D721Med (cell line): Measurements from ENCODE around the gene MRPL2.

Experiments used
- DNase-seq: peaks from one replicate; pipeline ENCODE4 v3.0.0; 2011; ENCODE audit warnings: low spot score; ENCODE audit not compliant: insufficient read length
- FAIRE-seq: peaks from 2 replicates; lab custom pipeline; 2011; peaks lifted over from hg19 to GRCh38; lab: Jason Lieb, UNC
- CTCF ChIP-seq: IDR thresholded peaks from 2 replicates; pipeline ENCODE4 v1.5.1; 2012; ENCODE audit warnings: mild to moderate bottlenecking, control low read depth; ENCODE audit not compliant: insufficient read depth; ENCODE audit errors: missing control alignments

Gene MRPL2

GRCh38 chr6:43058531-43058930, 703 bp downstream of the MRPL2 start:
- FAIRE-seq (no peak), DNase-seq (no peak)
- TF ChIP-seq CTCF, result no peak

GRCh38 chr6:43055966-43056365, 3.3 kb downstream of the MRPL2 start:
- FAIRE-seq (no peak), DNase-seq (no peak)
- TF ChIP-seq CTCF, result no peak

DNA sequence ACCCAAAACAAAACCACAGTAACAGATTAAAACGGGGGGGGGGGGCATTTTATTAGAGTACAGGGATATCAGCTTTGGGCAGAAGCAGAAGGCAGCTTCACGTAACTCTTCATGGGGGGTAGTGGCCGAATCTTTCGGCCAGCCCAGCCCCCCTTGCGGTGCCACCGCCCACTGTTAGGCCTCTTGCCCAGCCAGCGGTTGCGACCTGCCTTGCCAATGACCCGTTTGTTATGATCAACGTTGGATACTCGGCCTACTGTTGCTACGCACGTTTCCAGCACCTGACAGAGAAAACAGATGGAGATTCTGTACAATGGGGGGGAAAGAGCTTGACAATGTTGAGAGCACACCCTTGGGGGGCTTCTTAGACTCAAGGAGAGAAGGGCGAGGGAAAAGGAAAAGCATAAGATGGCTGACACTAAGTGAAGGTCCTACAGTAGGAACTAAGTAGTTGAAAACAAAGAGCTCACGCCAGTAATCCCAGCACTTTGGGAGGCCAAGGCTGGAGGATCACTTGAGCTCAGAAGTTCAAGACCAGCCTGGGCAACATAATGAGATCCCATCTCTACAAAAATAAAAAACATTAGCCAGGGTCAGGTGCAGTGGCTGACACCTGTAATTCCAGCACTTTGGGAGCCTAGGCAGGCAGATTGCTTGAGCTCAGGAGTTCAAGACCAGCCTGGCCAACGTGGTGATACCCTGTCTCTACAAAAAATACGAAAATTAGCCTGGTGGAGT, 4.9 kb downstream of the MRPL2 start:
- DNase-seq, result no peak
- no peak for TF ChIP-seq CTCF
- FAIRE-seq, result no peak

GRCh38 chr6:43053545-43054205, 5.6 kb downstream of the MRPL2 start, which contains the start of gene CUL7:
CUL7 (minus strand) TSS chr6:43053851; CDS start chr6:43052788, 1,063 bp downstream.
- DNase-seq (peak; percentile 100), FAIRE-seq (no peak)
- no peak for TF ChIP-seq CTCF

- DNase-seq (no peak), FAIRE-seq (no peak)
- no peak for TF ChIP-seq CTCF
Measured at GRCh38 chr6:43052842-43053544, 6.2 kb downstream of the MRPL2 start.

DNA sequence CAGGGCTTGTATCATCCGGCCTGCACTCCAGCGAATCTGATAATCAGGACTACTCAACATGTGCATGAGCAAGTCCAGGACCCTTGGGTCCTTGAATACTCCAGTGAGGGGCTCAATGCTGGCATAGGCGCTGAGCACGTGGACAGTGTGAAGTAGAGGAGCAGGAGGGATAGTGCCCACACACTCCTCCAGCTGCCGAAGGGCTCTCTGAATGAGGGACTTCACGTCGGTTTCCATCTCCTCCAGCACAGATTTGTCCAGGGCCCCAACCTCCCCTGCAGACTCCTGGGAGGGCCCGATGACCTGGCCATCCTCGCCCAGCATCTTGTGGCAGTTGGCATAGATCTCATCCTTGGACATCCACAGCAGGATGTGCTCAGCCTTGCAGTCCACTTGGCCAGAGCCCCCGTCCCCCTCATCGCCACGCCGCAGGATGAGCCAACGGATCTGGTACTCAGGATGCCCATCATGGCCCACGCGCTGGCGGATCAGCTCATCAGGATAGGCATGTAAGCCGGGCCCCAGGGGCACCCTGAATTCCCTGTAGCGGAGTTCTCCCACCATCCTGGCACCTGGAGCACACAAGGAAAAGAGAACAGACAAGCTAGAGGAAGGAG, 6.9 kb downstream of the MRPL2 start:
- DNase-seq, result no peak
- FAIRE-seq, result no peak
- no peak for TF ChIP-seq CTCF
